Kidney epithelial cell (primary cell): ENCODE data around the gene MYLIP. TPM values are rescaled to one million over a fixed set of nuclear protein-coding genes. Genes with fewer than 3 reads are reported as not detected.

Experiments used
- DNase-seq: peaks from one replicate; pipeline ENCODE4 v3.0.0-alpha.2; 2010; ENCODE audit warnings: low read depth
- H3K27me3 ChIP-seq: 2 replicates; pipeline ENCODE4 v1.6.0; 2011; ENCODE audit warnings: low read length; ENCODE audit not compliant: control insufficient read depth, insufficient read depth
- H3K36me3 ChIP-seq: 2 replicates; pipeline ENCODE4 v1.5.1; 2011; ENCODE audit warnings: low read length; ENCODE audit not compliant: control insufficient read depth, insufficient read depth
- H3K4me3 ChIP-seq: 2 replicates; pipeline ENCODE4 v1.5.1; 2011; ENCODE audit warnings: low read depth, mild to moderate bottlenecking, control low read depth, low read length
- CTCF ChIP-seq: IDR thresholded peaks from 2 replicates; pipeline ENCODE4 v1.5.1; 2011; ENCODE audit warnings: mild to moderate bottlenecking, moderate library complexity, low read length, control low read depth, inconsistent platforms; ENCODE audit not compliant: insufficient read depth, poor library complexity, severe bottlenecking
- total RNA-seq: library from RNA; depleted of rRNA; stranded (reverse); fragments of >200 nt; gene quantifications from 2 replicates; pipeline ENCODE4 v1.2.3, GENCODE V29; 2015

Gene MYLIP
- total RNA-seq, 1 donor from 2014 or later, result 5.2 TPM

- no peak for DNase-seq
- H3K36me3 ChIP-seq, result no peaks in the 10 kb centered on the region
- no peak for TF ChIP-seq CTCF
- H3K4me3 ChIP-seq, result no peak overlapping the region
- no peaks in the 10 kb centered on the region for H3K27me3 ChIP-seq
These were observed 19.1 kb upstream of the MYLIP start for GRCh38 chr6:16109659-16110305.

- H3K4me3 ChIP-seq, result no peak overlapping the region
- no peak for TF ChIP-seq CTCF
- no peaks in the 10 kb centered on the region for H3K36me3 ChIP-seq
- H3K27me3 ChIP-seq, result peaks cover 2% of the 10 kb centered on the region
- no peak for DNase-seq
These were observed 10.1 kb upstream of the MYLIP start for GRCh38 chr6:16118825-16119224.

- no peak for TF ChIP-seq CTCF
- peaks cover 2% of the 10 kb centered on the region for H3K27me3 ChIP-seq
These were observed 7.5 kb upstream of the MYLIP start for GRCh38 chr6:16121339-16121738.

GRCh38 chr6:16122197-16122596, 6.7 kb upstream of the MYLIP start:
- no peaks in the 10 kb centered on the region for H3K36me3 ChIP-seq
- H3K27me3 ChIP-seq, result peaks cover 2% of the 10 kb centered on the region
- TF ChIP-seq CTCF, result no peak

More at GRCh38 chr6:16121339-16121738, 7.5 kb upstream of the MYLIP start:
- H3K36me3 ChIP-seq, result no peaks in the 10 kb centered on the region
- no peak overlapping the region for H3K4me3 ChIP-seq
- DNase-seq, result no peak

GRCh38 chr6:16124198-16125180, 4.4 kb upstream of the MYLIP start:
- no peaks in the 10 kb centered on the region for H3K36me3 ChIP-seq
- DNase-seq, result no peak
- H3K27me3 ChIP-seq, result peaks cover 2% of the 10 kb centered on the region
- no peak for TF ChIP-seq CTCF
- H3K4me3 ChIP-seq, result no peak overlapping the region

More at GRCh38 chr6:16122197-16122596, 6.7 kb upstream of the MYLIP start:
- H3K4me3 ChIP-seq, result no peak overlapping the region
- DNase-seq, result no peak
